A673 (cell line): ENCODE measurements around the gene CTDSP2. TPM values are rescaled to one million over a fixed set of nuclear protein-coding genes. Genes with fewer than 3 reads are reported as not detected.

ENCODE experiments used
- BruUV-seq: library from RNA; stranded (reverse); fragments of 400-500 nt; replicated peaks from 2 replicates; lab custom pipeline; 2021; lab: Mats Ljungman, UMichigan
- CTCF ChIA-PET: fragments of 300-600 bp; sonication (Branson Sonifier 250); formaldehyde crosslinking; loops from one replicate; lab custom pipeline; 2022; ENCODE audit warnings: antibody characterized with exemption; lab: Charles Lee
- POLR2A ChIA-PET: fragments of 300-600 bp; sonication (Branson Sonifier 250); formaldehyde crosslinking; loops from one replicate; lab custom pipeline; 2022; ENCODE audit warnings: antibody characterized with exemption; ENCODE audit not compliant: low non-redundant PET; lab: Charles Lee
- DNase-seq: peaks from one replicate; pipeline ENCODE4 v3.0.0-alpha.2; 2015; ENCODE audit warnings: low spot score
- H3K27ac ChIP-seq: fragments of 200-600 bp; sonication (generic); 2 replicates; pipeline ENCODE4 v1.5.1; 2016; ENCODE audit warnings: mixed run types, low read depth, mild to moderate bottlenecking, mixed read lengths, antibody characterized with exemption, low read length; ENCODE audit not compliant: poor library complexity, severe bottlenecking
- H3K27me3 ChIP-seq: fragments of 200-600 bp; sonication (generic); replicated peaks from 2 replicates; pipeline ENCODE4 v1.6.1; 2017; ENCODE audit warnings: mixed run types, low read depth, mild to moderate bottlenecking, mixed read lengths, antibody characterized with exemption, low read length; ENCODE audit not compliant: insufficient read depth, poor library complexity
- H3K36me3 ChIP-seq: fragments of 200-600 bp; sonication (generic); 2 replicates; pipeline ENCODE4 v1.6.1; 2016; ENCODE audit warnings: mixed run types, mild to moderate bottlenecking, mixed read lengths, antibody characterized with exemption, low read length; ENCODE audit not compliant: insufficient read depth, poor library complexity, severe bottlenecking
- H3K4me1 ChIP-seq: fragments of 200-600 bp; sonication (generic); 2 replicates; pipeline ENCODE4 v1.6.1; 2017; ENCODE audit warnings: mixed run types, mild to moderate bottlenecking, mixed read lengths, antibody characterized with exemption, low read length; ENCODE audit not compliant: insufficient read depth, poor library complexity, severe bottlenecking
- H3K4me3 ChIP-seq: fragments of 200-600 bp; sonication (generic); 2 replicates; pipeline ENCODE4 v1.5.1; 2016; ENCODE audit warnings: low read depth, mixed run types, mild to moderate bottlenecking, mixed read lengths, low read length; ENCODE audit not compliant: poor library complexity, severe bottlenecking
- H3K9me3 ChIP-seq: fragments of 200-600 bp; sonication (generic); 2 replicates; pipeline ENCODE4 v1.6.1; 2016; ENCODE audit warnings: mixed run types, low read depth, mild to moderate bottlenecking, mixed read lengths, antibody characterized with exemption, low read length; ENCODE audit not compliant: poor library complexity, severe bottlenecking
- EZH2 ChIP-seq: fragments of 200-600 bp; sonication (generic); IDR thresholded peaks from 2 replicates; pipeline ENCODE4 v1.6.1; 2017; ENCODE audit warnings: borderline replicate concordance, low read depth, mild to moderate bottlenecking, mixed read lengths, antibody characterized with exemption, low read length; ENCODE audit not compliant: poor library complexity, severe bottlenecking
- intact Hi-C: fragments of 100-400 bp; cut with micrococcal nuclease; formaldehyde crosslinking; loops from one replicate; pipeline ENCODE4 v1.10.0; 2022; ENCODE audit not compliant: unreplicated experiment
- total RNA-seq: library from RNA; stranded (reverse); gene quantifications from 2 replicates; pipeline ENCODE4 v1.2.3, GENCODE V29; 2021
- TF ChIP-seq, protein P1 (sequence below): fragments of 300-800, 200-600 bp; sonication (generic); conservative IDR thresholded peaks from 2 replicates; pipeline ENCODE4 v1.5.1; 2017; ENCODE audit warnings: low read depth, mild to moderate bottlenecking, antibody characterized with exemption, low read length, moderate library complexity, mixed read lengths

Gene CTDSP2
- total RNA-seq, 1 experiment from 2014 or later: 115 TPM

DNA sequence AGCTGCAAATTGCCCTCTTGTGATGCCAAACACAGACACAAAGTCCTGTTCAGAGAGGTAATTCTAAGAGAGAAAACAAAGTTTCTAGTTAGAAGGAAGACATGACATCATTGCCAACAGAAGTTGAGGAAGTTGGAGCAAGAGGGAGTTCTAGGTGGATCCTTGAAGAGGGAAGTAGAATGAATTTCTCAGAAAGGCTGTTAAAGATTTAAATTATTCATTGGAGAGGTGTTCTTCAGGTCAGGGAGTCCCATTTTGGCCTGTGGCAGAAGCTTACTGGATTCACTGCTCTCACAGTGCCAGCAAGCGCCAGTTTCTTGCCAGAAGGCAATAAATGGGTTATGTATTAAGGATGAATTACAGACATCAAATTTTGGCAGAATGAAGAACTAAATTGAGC, 48.6 kb downstream of the CTDSP2 start:
- no peaks in the 10 kb centered on the region for H3K27me3 ChIP-seq
- H3K27ac ChIP-seq: no peak overlapping the region
- TF ChIP-seq, protein P1, sequence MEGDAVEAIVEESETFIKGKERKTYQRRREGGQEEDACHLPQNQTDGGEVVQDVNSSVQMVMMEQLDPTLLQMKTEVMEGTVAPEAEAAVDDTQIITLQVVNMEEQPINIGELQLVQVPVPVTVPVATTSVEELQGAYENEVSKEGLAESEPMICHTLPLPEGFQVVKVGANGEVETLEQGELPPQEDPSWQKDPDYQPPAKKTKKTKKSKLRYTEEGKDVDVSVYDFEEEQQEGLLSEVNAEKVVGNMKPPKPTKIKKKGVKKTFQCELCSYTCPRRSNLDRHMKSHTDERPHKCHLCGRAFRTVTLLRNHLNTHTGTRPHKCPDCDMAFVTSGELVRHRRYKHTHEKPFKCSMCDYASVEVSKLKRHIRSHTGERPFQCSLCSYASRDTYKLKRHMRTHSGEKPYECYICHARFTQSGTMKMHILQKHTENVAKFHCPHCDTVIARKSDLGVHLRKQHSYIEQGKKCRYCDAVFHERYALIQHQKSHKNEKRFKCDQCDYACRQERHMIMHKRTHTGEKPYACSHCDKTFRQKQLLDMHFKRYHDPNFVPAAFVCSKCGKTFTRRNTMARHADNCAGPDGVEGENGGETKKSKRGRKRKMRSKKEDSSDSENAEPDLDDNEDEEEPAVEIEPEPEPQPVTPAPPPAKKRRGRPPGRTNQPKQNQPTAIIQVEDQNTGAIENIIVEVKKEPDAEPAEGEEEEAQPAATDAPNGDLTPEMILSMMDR: no peak
- no peak for TF ChIP-seq EZH2
- CTCF ChIA-PET: no interaction called here
- intact Hi-C loops: no loop called here
- POLR2A ChIA-PET: no interaction called here
- peaks cover 32% of the 10 kb centered on the region for H3K36me3 ChIP-seq
- no peak for DNase-seq
- no peaks in the 10 kb centered on the region for H3K4me1 ChIP-seq
- H3K4me3 ChIP-seq: no peak overlapping the region
- BruUV-seq: no TSS peak
- H3K9me3 ChIP-seq: no peaks in the 10 kb centered on the region

DNA sequence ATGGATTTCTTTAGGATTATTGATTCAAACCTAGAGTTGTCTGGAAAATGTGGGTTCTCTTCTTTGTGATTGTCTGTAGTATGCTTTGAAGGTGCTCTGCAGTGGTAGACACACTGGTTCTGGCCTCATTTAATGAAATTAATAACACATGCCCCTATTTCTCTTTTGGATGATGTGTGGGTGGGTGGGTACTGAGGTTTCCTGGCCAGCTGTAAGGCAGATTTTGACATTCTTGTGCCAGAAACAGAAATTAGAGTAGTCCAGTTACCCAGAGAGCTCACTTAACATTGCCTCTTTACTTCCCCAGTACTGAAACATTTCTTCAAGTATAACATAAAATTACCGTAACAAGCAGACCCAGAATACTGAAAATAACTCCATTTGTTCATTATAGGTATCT, 49.5 kb downstream of the CTDSP2 start:
- no peak for DNase-seq
- Histone ChIP-seq H3K4me3 (no peak overlapping the region), H3K36me3 (peaks cover 38% of the 10 kb centered on the region), H3K4me1 (no peaks in the 10 kb centered on the region), H3K9me3 (no peaks in the 10 kb centered on the region), H3K27ac (no peak overlapping the region), H3K27me3 (no peaks in the 10 kb centered on the region)
- ChIA-PET CTCF (no interaction called here), POLR2A (no interaction called here)
- TF ChIP-seq, protein P1: no peak
- no peak for TF ChIP-seq EZH2
- no TSS peak for BruUV-seq
- intact Hi-C loops: no loop called here

DNA sequence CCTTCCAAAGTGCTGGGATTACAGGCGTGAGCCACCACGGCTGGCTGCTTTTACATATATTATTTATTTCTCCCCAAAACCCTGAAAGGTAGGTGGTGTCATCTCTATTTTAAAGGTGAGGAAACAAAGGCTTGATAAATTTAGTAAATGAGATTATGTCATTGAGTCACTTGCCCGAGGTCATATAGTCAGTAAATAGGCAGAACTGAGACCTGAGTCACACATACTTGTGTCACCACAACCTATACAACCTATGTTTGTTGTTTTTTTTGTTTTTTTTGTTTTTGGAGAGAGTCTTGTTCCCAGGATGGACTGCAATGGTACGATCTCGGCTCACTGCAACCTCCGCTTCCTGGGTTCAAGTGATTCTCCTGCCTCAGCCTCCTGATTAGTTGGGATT, 51.2 kb downstream of the CTDSP2 start:
- Histone ChIP-seq H3K36me3 (peaks cover 48% of the 10 kb centered on the region), H3K4me1 (no peaks in the 10 kb centered on the region), H3K27me3 (no peaks in the 10 kb centered on the region), H3K27ac (no peak overlapping the region), H3K4me3 (no peak overlapping the region), H3K9me3 (no peaks in the 10 kb centered on the region)
- TF ChIP-seq, protein P1: no peak
- no peak for TF ChIP-seq EZH2
- POLR2A ChIA-PET: no interaction called here
- no peak for DNase-seq
- CTCF ChIA-PET: no interaction called here
- intact Hi-C loops: no loop called here
- BruUV-seq: no TSS peak
